Kidney epithelial cell (primary cell): Measurements from ENCODE around the gene TNFRSF4. TPM values are rescaled to one million over a fixed set of nuclear protein-coding genes. Genes with fewer than 3 reads are reported as not detected.

Source experiments
- DNase-seq: peaks from one replicate; pipeline ENCODE4 v3.0.0-alpha.2; 2010; ENCODE audit warnings: low read depth
- H3K27me3 ChIP-seq: 2 replicates; pipeline ENCODE4 v1.6.0; 2011; ENCODE audit warnings: low read length; ENCODE audit not compliant: control insufficient read depth, insufficient read depth
- H3K36me3 ChIP-seq: 2 replicates; pipeline ENCODE4 v1.5.1; 2011; ENCODE audit warnings: low read length; ENCODE audit not compliant: control insufficient read depth, insufficient read depth
- H3K4me3 ChIP-seq: 2 replicates; pipeline ENCODE4 v1.5.1; 2011; ENCODE audit warnings: low read depth, mild to moderate bottlenecking, control low read depth, low read length
- total RNA-seq: library from RNA; depleted of rRNA; stranded (reverse); fragments of >200 nt; gene quantifications from 2 replicates; pipeline ENCODE4 v1.2.3, GENCODE V29; 2015
- TF ChIP-seq, protein P1 (sequence below): IDR thresholded peaks from 2 replicates; pipeline ENCODE4 v1.5.1; 2011; ENCODE audit warnings: mild to moderate bottlenecking, moderate library complexity, low read length, control low read depth, inconsistent platforms; ENCODE audit not compliant: insufficient read depth, poor library complexity, severe bottlenecking

The TNFRSF4 gene
- total RNA-seq, 1 donor from 2014 or later, result 0.25 TPM

DNA sequence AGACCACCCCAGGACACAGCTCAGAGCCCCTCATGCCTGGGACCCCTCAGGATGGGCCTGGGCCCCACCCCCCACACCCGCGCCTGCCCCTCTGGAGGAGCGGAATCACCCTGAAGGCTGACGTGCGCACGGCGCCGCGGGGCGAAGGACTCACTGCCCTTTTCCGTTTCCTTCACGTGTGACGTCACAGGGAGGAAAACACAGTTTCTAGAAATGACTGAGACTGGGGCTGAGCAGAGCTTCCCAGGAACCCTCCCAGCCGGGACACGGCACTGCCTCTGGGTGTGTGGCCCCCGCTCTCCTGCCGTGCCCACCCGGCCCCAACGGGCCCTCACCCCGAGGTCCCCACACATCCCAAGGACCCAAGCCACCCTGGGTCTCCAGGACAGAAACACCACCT is 5.4 kb upstream of the TNFRSF4 start:
- Histone ChIP-seq H3K4me3 (no peak overlapping the region), H3K36me3 (peaks cover 1% of the 10 kb centered on the region), H3K27me3 (no peaks in the 10 kb centered on the region)
- no peak for DNase-seq
- TF ChIP-seq, protein P1, sequence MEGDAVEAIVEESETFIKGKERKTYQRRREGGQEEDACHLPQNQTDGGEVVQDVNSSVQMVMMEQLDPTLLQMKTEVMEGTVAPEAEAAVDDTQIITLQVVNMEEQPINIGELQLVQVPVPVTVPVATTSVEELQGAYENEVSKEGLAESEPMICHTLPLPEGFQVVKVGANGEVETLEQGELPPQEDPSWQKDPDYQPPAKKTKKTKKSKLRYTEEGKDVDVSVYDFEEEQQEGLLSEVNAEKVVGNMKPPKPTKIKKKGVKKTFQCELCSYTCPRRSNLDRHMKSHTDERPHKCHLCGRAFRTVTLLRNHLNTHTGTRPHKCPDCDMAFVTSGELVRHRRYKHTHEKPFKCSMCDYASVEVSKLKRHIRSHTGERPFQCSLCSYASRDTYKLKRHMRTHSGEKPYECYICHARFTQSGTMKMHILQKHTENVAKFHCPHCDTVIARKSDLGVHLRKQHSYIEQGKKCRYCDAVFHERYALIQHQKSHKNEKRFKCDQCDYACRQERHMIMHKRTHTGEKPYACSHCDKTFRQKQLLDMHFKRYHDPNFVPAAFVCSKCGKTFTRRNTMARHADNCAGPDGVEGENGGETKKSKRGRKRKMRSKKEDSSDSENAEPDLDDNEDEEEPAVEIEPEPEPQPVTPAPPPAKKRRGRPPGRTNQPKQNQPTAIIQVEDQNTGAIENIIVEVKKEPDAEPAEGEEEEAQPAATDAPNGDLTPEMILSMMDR, result no peak

- H3K36me3 ChIP-seq, result peaks cover 1% of the 10 kb centered on the region
- no peak for DNase-seq
- TF ChIP-seq, protein P1, result no peak
- H3K4me3 ChIP-seq, result no peak overlapping the region
- H3K27me3 ChIP-seq, result no peaks in the 10 kb centered on the region
Measured at GRCh38 chr1:1218524-1219200, 4.7 kb upstream of the TNFRSF4 start.

DNA sequence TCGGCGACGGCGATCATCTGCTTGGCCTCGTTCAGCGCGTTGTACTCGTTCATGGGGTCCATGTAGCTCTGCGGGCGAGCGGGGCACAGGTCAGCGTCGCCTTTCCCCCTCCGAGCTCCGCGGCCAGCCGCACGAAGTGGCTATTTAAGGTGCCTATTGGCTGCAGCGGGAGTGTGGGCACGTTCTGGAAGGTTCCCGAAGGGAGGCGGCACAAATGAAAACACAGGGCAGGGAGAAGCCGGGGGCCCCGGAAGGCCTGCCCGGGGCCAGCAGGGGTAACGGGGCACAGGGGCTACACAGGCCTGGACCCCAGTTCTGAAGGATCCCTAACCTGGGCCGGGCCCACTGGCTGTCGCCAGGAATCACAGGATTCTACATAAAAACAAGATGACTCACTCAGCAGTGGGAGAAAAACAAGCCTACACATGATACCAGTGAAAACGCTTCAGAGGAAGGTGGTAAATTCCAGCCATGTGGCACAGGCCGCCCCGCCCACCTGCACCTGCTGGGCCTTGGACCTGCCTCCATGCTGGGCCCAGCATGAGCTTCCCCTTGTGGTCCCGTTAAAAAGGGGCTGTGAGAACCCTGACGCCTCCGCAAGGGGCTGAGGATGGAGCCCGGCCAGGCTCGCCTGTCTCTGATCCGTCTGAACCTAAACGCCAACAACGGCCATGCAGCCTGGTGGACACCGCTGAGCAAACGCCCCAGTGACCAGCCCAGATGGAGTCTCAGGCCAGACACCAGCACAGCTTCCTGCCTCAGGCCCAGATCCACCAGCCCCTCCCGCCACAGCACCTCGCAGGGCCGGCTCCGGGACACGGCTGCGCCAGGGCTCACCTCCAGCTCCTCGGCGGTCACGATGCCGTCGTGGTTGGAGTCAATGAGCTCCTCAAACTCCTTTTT is 3.9 kb upstream of the TNFRSF4 start:
- TF ChIP-seq, protein P1, result no peak
- Histone ChIP-seq H3K4me3 (no peak overlapping the region), H3K36me3 (peaks cover 1% of the 10 kb centered on the region), H3K27me3 (no peaks in the 10 kb centered on the region)
- DNase-seq, result peak; percentile 28

DNA sequence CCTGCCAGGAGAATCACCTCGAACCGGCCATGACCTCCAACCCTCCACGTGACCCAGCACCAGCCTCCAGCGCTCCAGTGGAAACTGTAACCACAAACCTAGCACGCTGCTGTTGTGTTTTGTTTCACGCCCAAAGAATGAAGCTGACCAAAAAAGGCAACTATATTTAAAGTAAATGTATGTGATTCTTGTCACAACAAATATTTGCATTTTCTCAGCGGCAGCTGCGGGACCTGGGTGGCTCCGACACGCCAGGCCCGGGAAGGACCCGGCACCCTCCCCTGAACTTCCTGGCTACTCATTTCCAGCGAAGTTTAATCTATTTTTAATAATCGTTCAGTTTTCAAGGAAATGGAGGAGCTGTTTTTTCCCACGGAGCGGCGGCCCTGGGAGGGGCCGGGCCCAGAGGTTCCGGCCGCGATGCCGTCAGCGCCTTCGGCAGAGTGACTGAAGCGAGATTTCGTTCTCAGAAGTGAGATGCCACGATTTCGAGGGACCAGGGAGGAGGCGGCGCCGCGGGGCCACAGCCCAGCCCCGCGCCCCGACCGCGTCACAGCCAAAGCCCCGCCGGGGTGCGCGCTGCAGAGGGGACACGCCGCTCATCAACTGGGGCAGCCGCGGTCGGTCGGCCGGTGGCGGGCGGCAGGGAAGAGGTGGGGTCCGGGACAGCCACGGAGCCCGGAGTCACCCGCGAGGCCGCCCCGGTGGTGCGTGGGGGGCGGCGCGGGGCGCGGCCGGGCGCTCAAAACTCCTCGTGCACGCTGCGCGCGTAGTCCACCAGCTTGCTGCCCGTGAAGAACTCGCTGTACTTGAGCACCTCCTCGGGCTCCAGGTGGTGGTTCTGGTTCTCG is 3.0 kb upstream of the TNFRSF4 start:
- Histone ChIP-seq H3K27me3 (no peaks in the 10 kb centered on the region), H3K36me3 (peaks cover 1% of the 10 kb centered on the region), H3K4me3 (no peak overlapping the region)
- TF ChIP-seq, protein P1, result no peak
- DNase-seq, result no peak

- Histone ChIP-seq H3K27me3 (no peaks in the 10 kb centered on the region), H3K4me3 (no peak overlapping the region), H3K36me3 (peaks cover 1% of the 10 kb centered on the region)
- no peak for DNase-seq
- TF ChIP-seq, protein P1, result no peak
Measured at GRCh38 chr1:1215881-1216605, 2.1 kb upstream of the TNFRSF4 start.
